GM18951 (cell line): ENCODE results near the gene FNBP1.
"Not testable (repeated sequence)": the region's sequence is repeated elsewhere in the genome, so short reads cannot be mapped to it uniquely, and the experiment has no call there.

Source experiments
- POLR2A ChIP-seq: IDR thresholded peaks from 4 replicates; pipeline ENCODE4 v1.6.1; 2011; ENCODE audit warnings: mild to moderate bottlenecking; ENCODE audit not compliant: insufficient read length, insufficient read depth; ENCODE audit errors: extremely low read depth
- in situ Hi-C: fragments of 300-500 bp; cut with MboI; formaldehyde crosslinking; loops from one replicate; pipeline ENCODE4 v1.12.0; 2022; ENCODE audit warnings: low sequenced_read_pairs, mixed read lengths, inconsistent platforms; ENCODE audit not compliant: unreplicated experiment

Gene FNBP1

GRCh38 chr9:129895376-129896268 is 147.4 kb downstream of the FNBP1 start:
- in situ Hi-C loops, result no loop called here
- TF ChIP-seq POLR2A, result no peak

- TF ChIP-seq POLR2A, result no peak
- in situ Hi-C loops, result no loop called here
Measured at GRCh38 chr9:129894120-129894823, 148.7 kb downstream of the FNBP1 start.

- in situ Hi-C loops, result no loop called here
- TF ChIP-seq POLR2A, result no peak
Measured at GRCh38 chr9:129891569-129891968, 151.4 kb downstream of the FNBP1 start.

- in situ Hi-C loops, result not testable (repeated sequence)
- TF ChIP-seq POLR2A, result peak; percentile 5
Measured at GRCh38 chr9:129890718-129891299, 152.2 kb downstream of the FNBP1 start.

GRCh38 chr9:129889941-129890717 is 152.9 kb downstream of the FNBP1 start:
- TF ChIP-seq POLR2A, result peak; percentile 23
- in situ Hi-C loops, result loop anchor here (10.0 kb wide), 1 partner anchor 205 kb away; no protein-coding TSS in a partner anchor

- no peak for TF ChIP-seq POLR2A
- in situ Hi-C loops, result loop anchor here (10.0 kb wide), 1 partner anchor 205 kb away; no protein-coding TSS in a partner anchor
Measured at GRCh38 chr9:129889122-129889940, 153.7 kb downstream of the FNBP1 start.

- TF ChIP-seq POLR2A, result peak; percentile 68
- in situ Hi-C loops, result loop anchor here (10.0 kb wide), 1 partner anchor 206 kb away; no protein-coding TSS in a partner anchor
Measured at GRCh38 chr9:129888293-129889121, 154.5 kb downstream of the FNBP1 start.

- in situ Hi-C loops, result loop anchor here (10.0 kb wide), 1 partner anchor 207 kb away; no protein-coding TSS in a partner anchor
- no peak for TF ChIP-seq POLR2A
Measured at GRCh38 chr9:129887334-129888292, 155.4 kb downstream of the FNBP1 start.

GRCh38 chr9:129886226-129887174 is 156.5 kb downstream of the FNBP1 start:
- TF ChIP-seq POLR2A, result peak; percentile 19
- in situ Hi-C loops, result loop anchor here (10.0 kb wide), 1 partner anchor 208 kb away; no protein-coding TSS in a partner anchor

- peak; percentile 52 for TF ChIP-seq POLR2A
- in situ Hi-C loops, result loop anchor here (10.0 kb wide), 1 partner anchor 209 kb away; no protein-coding TSS in a partner anchor
Measured at GRCh38 chr9:129885670-129886106, 157.3 kb downstream of the FNBP1 start.
